Endothelial cell of umbilical vein (primary cell): Measurements from ENCODE around the gene ACTL7B. TPM values are rescaled to one million over a fixed set of nuclear protein-coding genes. Genes with fewer than 3 reads are reported as not detected.

Experiments used
- BruUV-seq: library from RNA; stranded (reverse); fragments of 400-500 nt; replicated peaks from 2 replicates; lab custom pipeline; 2021; lab: Mats Ljungman, UMichigan
- CTCF ChIA-PET: fragments of 300-600, 350-600 bp; sonication (Branson Sonifier 250); formaldehyde crosslinking; loops from one replicate; lab custom pipeline; 2021; ENCODE audit warnings: antibody characterized with exemption, inconsistent platforms; lab: Charles Lee
- POLR2A ChIA-PET: fragments of 300-600, 350-600 bp; sonication (Branson Sonifier 250); formaldehyde crosslinking; loops from one replicate; lab custom pipeline; 2021; ENCODE audit warnings: antibody characterized with exemption, inconsistent platforms; lab: Charles Lee
- DNase-seq: peaks from one replicate; pipeline ENCODE4 v3.0.0-alpha.2; 2011; ENCODE audit warnings: low read depth, low spot score
- FAIRE-seq: peaks from 2 replicates; lab custom pipeline; 2011; peaks lifted over from hg19 to GRCh38; lab: Jason Lieb, UNC
- H2AFZ ChIP-seq: 2 replicates; pipeline ENCODE4 v1.6.0; 2012; ENCODE audit warnings: low read depth, low read length, control low read depth, inconsistent platforms
- H3K27ac ChIP-seq: 2 replicates; pipeline ENCODE4 v1.5.1; 2011; ENCODE audit warnings: low read depth, mild to moderate bottlenecking, control low read depth, low read length, moderate library complexity; ENCODE audit not compliant: insufficient read depth
- H3K27me3 ChIP-seq, 2 experiments: 2 replicates each; pipeline versions ENCODE4 v1.6.0 to v1.6.1; 2011; ENCODE audit warnings: low read length in 2 of 2, mixed read lengths in 1 of 2; ENCODE audit not compliant: control insufficient read depth in 2 of 2, insufficient read depth in 2 of 2
- H3K36me3 ChIP-seq, 2 experiments: 2 replicates in 1 of 2; 3 replicates in 1 of 2; pipeline ENCODE4 v1.5.1; 2011; ENCODE audit warnings: low read length in 2 of 2, mild to moderate bottlenecking in 1 of 2, moderate library complexity in 1 of 2; ENCODE audit not compliant: control insufficient read depth in 2 of 2, insufficient read depth in 2 of 2; ENCODE audit errors: extremely low read depth in 1 of 2
- H3K4me1 ChIP-seq: 3 replicates; pipeline ENCODE4 v1.5.1; 2011; ENCODE audit warnings: mild to moderate bottlenecking, low read length; ENCODE audit not compliant: control insufficient read depth, insufficient read depth; ENCODE audit errors: extremely low read depth
- H3K4me2 ChIP-seq: 2 replicates; pipeline ENCODE4 v1.6.1; 2011; ENCODE audit warnings: low read length, control low read depth, mixed read lengths; ENCODE audit not compliant: insufficient read depth
- H3K4me3 ChIP-seq, 3 experiments: fragments of 200-600 bp in 1 of 3; sonication (generic), shearing (Covaris generic) in 1 of 3; replicated peaks in 1 of 3; 2 replicates each; pipeline ENCODE4 v1.5.1; 2011 to 2016; ENCODE audit warnings: control low read depth in 3 of 3, low read length in 3 of 3, mild to moderate bottlenecking in 2 of 3, inconsistent platforms in 1 of 3, low read depth in 1 of 3, moderate library complexity in 1 of 3; ENCODE audit not compliant: insufficient read depth in 1 of 3
- H3K79me2 ChIP-seq: 2 replicates; pipeline ENCODE4 v1.6.0; 2012; ENCODE audit warnings: low read length, inconsistent platforms; ENCODE audit not compliant: control insufficient read depth, insufficient read depth
- H3K9ac ChIP-seq: replicated peaks from 2 replicates; pipeline ENCODE3; 2011; ENCODE audit warnings: low read length, control low read depth; ENCODE audit not compliant: insufficient read depth; ENCODE audit errors: extremely low read depth
- H3K9me1 ChIP-seq: replicated peaks from 3 replicates; pipeline ENCODE4 v1.6.0; 2011; ENCODE audit warnings: mild to moderate bottlenecking, low read length; ENCODE audit not compliant: control insufficient read depth, insufficient read depth; ENCODE audit errors: extremely low read depth
- H3K9me3 ChIP-seq: replicated peaks from 2 replicates; pipeline ENCODE4 v1.5.1; 2012; ENCODE audit warnings: low read length, inconsistent platforms; ENCODE audit not compliant: control insufficient read depth, insufficient read depth
- H4K20me1 ChIP-seq: replicated peaks from 2 replicates; pipeline ENCODE3; 2011; ENCODE audit warnings: mild to moderate bottlenecking, low read length; ENCODE audit not compliant: control insufficient read depth, insufficient read depth; ENCODE audit errors: extremely low read depth
- CTCF ChIP-seq, 2 donors: IDR thresholded peaks; 1 replicate in 1 of 2; 2 replicates in 1 of 2; pipeline ENCODE4 v1.5.1; 2011; ENCODE audit warnings: low read length in 2 of 2, mild to moderate bottlenecking in 2 of 2, moderate library complexity in 2 of 2, control low read depth in 1 of 2, inconsistent platforms in 1 of 2, low read depth in 1 of 2; ENCODE audit not compliant: insufficient read depth in 1 of 2; ENCODE audit errors: extremely low read depth in 1 of 2
- EZH2 ChIP-seq: IDR thresholded peaks from 2 replicates; pipeline ENCODE4 v1.6.1; 2012; ENCODE audit warnings: borderline replicate concordance, low read depth, mild to moderate bottlenecking, moderate library complexity, low read length, inconsistent platforms; ENCODE audit not compliant: severe bottlenecking
- FOS ChIP-seq: IDR thresholded peaks from 2 replicates; pipeline ENCODE4 v1.6.1; 2011; ENCODE audit warnings: mild to moderate bottlenecking, low read length, moderate library complexity, borderline replicate concordance; ENCODE audit not compliant: insufficient read depth
- GATA2 ChIP-seq: IDR thresholded peaks from 2 replicates; pipeline ENCODE4 v1.7.0; 2011; ENCODE audit warnings: low read depth, mild to moderate bottlenecking, moderate library complexity, mixed read lengths, low read length; ENCODE audit not compliant: insufficient read length, insufficient read depth
- JUN ChIP-seq: IDR thresholded peaks from 2 replicates; pipeline ENCODE4 v1.6.1; 2011; ENCODE audit warnings: borderline replicate concordance, low read depth; ENCODE audit not compliant: insufficient read length, insufficient read depth
- MAX ChIP-seq: IDR thresholded peaks from 2 replicates; pipeline ENCODE4 v1.6.1; 2011; ENCODE audit not compliant: insufficient read depth, insufficient read length
- MYC ChIP-seq: IDR thresholded peaks from one replicate; pipeline ENCODE4 v1.6.1; 2011; ENCODE audit warnings: mild to moderate bottlenecking, low read depth, low read length
- POLR2A ChIP-seq: IDR thresholded peaks from 2 replicates; pipeline ENCODE4 v1.6.1; 2012; ENCODE audit warnings: low read depth, mild to moderate bottlenecking, control low read depth, low read length
- POLR2AphosphoS5 ChIP-seq: IDR thresholded peaks from 2 replicates; pipeline ENCODE4 v1.6.1; 2012; ENCODE audit warnings: low read depth, mild to moderate bottlenecking, control low read depth, low read length, moderate library complexity; ENCODE audit not compliant: insufficient read depth
- dilution Hi-C: fragments of 300-500 bp; cut with MboI; formaldehyde crosslinking; loops from one replicate; pipeline ENCODE4 v1.15.0; 2019; ENCODE audit warnings: low sequenced_read_pairs; ENCODE audit not compliant: extremely low pct_ligation_motif_present
- intact Hi-C: fragments of 100-400 bp; cut with micrococcal nuclease; formaldehyde crosslinking; loops from one replicate; pipeline ENCODE4 v1.10.0; 2022
- polyA plus RNA-seq, 4 experiments: library from polyadenylated mRNA; depleted of rRNA in 3 of 4; stranded (reverse) in 3 of 4; unstranded in 1 of 4; fragments of >200 nt; gene quantifications; 2 replicates each; pipeline versions ENCODE4 v1.2.1 to v1.2.3, GENCODE V29; 2011 to 2012; ENCODE audit warnings: missing spikeins in 1 of 4
- total RNA-seq: library from RNA; stranded (reverse); gene quantifications from 2 replicates; pipeline ENCODE4 v1.2.3, GENCODE V29; 2021

Gene ACTL7B
- total and polyA plus RNA-seq, 2 donors (not counting 3 experiments of a cell fraction or from before 2014, with no cell fraction given), result not detected

DNA sequence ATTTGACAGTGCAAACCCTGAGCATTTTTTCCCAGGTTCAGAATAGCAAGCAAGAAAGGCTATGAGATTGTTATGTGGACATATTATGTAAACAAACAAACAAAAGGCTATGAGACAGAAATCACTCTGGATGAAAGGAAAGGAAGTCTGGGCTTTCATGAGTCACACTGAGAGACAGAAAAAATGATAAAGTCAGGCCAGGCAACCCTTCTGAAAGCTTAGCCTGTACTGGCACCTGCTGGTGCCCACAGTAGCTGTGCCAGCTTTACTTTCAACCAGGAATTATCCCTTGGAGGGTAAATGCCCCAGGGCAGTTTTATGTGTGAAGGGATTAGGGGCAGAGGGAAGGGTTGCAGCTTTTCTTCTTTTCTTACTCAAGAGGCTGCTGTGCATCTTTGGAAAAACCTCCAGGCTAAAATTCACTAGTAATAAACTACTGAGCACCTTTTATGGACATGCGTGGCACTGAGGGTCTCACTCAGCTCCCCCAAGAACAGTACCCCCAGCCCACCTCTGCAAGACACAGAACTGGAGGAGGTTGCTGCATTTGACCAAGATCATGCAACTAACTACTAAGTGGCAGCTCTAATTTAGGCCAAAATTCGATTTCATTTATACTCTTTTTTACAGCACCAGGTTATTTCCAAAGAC, 41.7 kb downstream of the ACTL7B start:
- H3K4me2 ChIP-seq, result no peak overlapping the region
- peaks cover 4% of the 10 kb centered on the region for H3K4me1 ChIP-seq
- CTCF ChIA-PET, result interaction anchor here (0.7 to 2.4 kb wide), 16 partner anchors 9 to 1392 kb away, joined by 3 to 14 read pairs (median 6); no protein-coding TSS in a partner anchor
- H3K36me3 ChIP-seq, result no peaks in the 10 kb centered on the region
- no peak for TF ChIP-seq POLR2A
- peak; percentile 68 for TF ChIP-seq FOS
- TF ChIP-seq MYC, result no peak
- TF ChIP-seq CTCF (IDR thresholded peaks at IDR 0.05; ENCODE audit: extremely low read depth in 1 of 2, insufficient read depth in 1 of 2, low read depth in 1 of 2, low read length in 2 of 2), result peak; percentile 38 to 64
- peak; percentile 51 for TF ChIP-seq JUN
- TF ChIP-seq POLR2AphosphoS5, result no peak
- no peak for TF ChIP-seq EZH2
- TF ChIP-seq MAX, result no peak
- TF ChIP-seq GATA2, result peak; percentile 16
- no peaks in the 10 kb centered on the region for H3K79me2 ChIP-seq
- dilution Hi-C loops, result no loop called here
- no peak overlapping the region for H2AFZ ChIP-seq
- no peaks in the 10 kb centered on the region for H3K9me3 ChIP-seq
- no peaks in the 10 kb centered on the region for H3K27me3 ChIP-seq
- H3K9ac ChIP-seq, result no peak overlapping the region
- POLR2A ChIA-PET, result no interaction called here
- no peaks in the 10 kb centered on the region for H3K9me1 ChIP-seq
- intact Hi-C loops, result loop anchor here (1.0 to 5.0 kb wide), 2 partner anchors 247 to 346 kb away; no protein-coding TSS in a partner anchor
- H4K20me1 ChIP-seq, result no peaks in the 10 kb centered on the region
- FAIRE-seq, result peak; percentile 91
- H3K4me3 ChIP-seq, result no peak overlapping the region
- H3K27ac ChIP-seq, result no peak overlapping the region
- peak; percentile 75 for DNase-seq
- BruUV-seq, result no TSS peak
